Measurements from ENCODE around the gene CALN1. TPM values are rescaled to one million over a fixed set of nuclear protein-coding genes. Genes with fewer than 3 reads are reported as not detected.

CALN1 gene
- polyA plus RNA-seq, 3 donors: under 0.01 TPM; not detected in 2

GRCh38 chr7:72334698-72335097, 77.4 kb downstream of the CALN1 start:
- Histone ChIP-seq H3K9me3 (replicated peaks in 1 of 2; ENCODE audit: control insufficient read depth in 1 of 2, insufficient read depth in 1 of 2, low read length in 2 of 2) (peaks cover 0 to 9% of the 10 kb centered on the region in 2 donors), H3K36me3 (replicated peaks in 1 of 2; ENCODE audit: control insufficient read depth in 1 of 2, insufficient read depth in 2 of 2, low read length in 2 of 2) (no peaks in the 10 kb centered on the region), H3K27ac (ENCODE audit: low read depth in 1 of 2, low read length in 2 of 2) (no peak overlapping the region), H3K79me2 (ENCODE audit: insufficient read depth, low read length) (no peaks in the 10 kb centered on the region), H3K9ac (ENCODE audit: insufficient read depth, low read length, poor library complexity, severe bottlenecking) (no peak overlapping the region), H3K4me3 (replicated peaks in 1 of 3; ENCODE audit: low read depth in 2 of 3, low read length in 3 of 3) (no peak overlapping the region), H3K27me3 (ENCODE audit: control insufficient read depth in 2 of 2, insufficient read depth in 2 of 2, low read length in 2 of 2) (peaks cover 31 to 46% of the 10 kb centered on the region in 2 donors), H4K20me1 (ENCODE audit: insufficient read depth, low read length) (no peaks in the 10 kb centered on the region), H3K4me1 (ENCODE audit: control insufficient read depth in 1 of 2, insufficient read depth in 2 of 2, low read length in 2 of 2) (peaks cover 0 to 18% of the 10 kb centered on the region in 2 donors), H3K4me2 (replicated peaks; ENCODE audit: extremely low read depth, low read length, poor library complexity, severe bottlenecking) (no peak overlapping the region), H2AFZ (ENCODE audit: insufficient read depth, low read depth, low read length, poor library complexity, severe bottlenecking) (no peak overlapping the region)
- intact Hi-C loops (cut with micrococcal nuclease): no loop called here
- no peak overlapping the region for H3K27ac Mint-ChIP-seq
- peak overlapping the region in 1 of 2 donors; percentile 74 for H3K4me3 Mint-ChIP-seq
- H3K27me3 Mint-ChIP-seq (ENCODE audit: low read depth in 3 of 3): peaks cover 44 to 50% (median 48%) of the 10 kb centered on the region in 3 donors
- peaks cover 4% of the 10 kb centered on the region for H3K4me1 Mint-ChIP-seq
- no peaks in the 10 kb centered on the region for H3K36me3 Mint-ChIP-seq
- 40% methylated on average over 2 of the region's 5 CpGs for WGBS (ENCODE audit: insufficient coverage)
- peaks cover 2 to 12% (median 4%) of the 10 kb centered on the region in 7 donors for H3K9me3 Mint-ChIP-seq
- DNase-seq: no peak
- TF ChIP-seq, protein P1, sequence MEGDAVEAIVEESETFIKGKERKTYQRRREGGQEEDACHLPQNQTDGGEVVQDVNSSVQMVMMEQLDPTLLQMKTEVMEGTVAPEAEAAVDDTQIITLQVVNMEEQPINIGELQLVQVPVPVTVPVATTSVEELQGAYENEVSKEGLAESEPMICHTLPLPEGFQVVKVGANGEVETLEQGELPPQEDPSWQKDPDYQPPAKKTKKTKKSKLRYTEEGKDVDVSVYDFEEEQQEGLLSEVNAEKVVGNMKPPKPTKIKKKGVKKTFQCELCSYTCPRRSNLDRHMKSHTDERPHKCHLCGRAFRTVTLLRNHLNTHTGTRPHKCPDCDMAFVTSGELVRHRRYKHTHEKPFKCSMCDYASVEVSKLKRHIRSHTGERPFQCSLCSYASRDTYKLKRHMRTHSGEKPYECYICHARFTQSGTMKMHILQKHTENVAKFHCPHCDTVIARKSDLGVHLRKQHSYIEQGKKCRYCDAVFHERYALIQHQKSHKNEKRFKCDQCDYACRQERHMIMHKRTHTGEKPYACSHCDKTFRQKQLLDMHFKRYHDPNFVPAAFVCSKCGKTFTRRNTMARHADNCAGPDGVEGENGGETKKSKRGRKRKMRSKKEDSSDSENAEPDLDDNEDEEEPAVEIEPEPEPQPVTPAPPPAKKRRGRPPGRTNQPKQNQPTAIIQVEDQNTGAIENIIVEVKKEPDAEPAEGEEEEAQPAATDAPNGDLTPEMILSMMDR (IDR thresholded peaks at IDR 0.05): no peak

DNA sequence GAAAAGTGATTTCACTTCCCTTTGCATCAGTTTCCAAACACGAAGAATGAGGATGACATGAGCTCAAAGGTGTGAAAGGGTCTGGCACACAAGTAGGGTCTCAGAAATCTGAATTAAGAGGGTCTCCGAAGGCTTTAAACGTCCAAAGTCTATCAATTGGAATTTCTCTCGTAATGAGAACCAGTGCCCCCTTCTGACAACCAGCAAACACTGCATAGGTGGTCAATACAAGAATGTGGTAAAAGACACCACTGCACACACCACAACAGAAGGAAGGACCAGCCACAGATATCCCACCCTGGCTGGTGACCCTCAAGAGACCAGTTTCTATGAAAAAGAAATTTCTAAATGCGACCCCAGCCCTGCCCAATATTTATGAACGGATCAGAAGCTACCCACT, 78.1 kb downstream of the CALN1 start:
- Histone ChIP-seq H4K20me1 (ENCODE audit: insufficient read depth, low read length) (no peaks in the 10 kb centered on the region), H3K4me3 (replicated peaks in 1 of 3; ENCODE audit: low read depth in 2 of 3, low read length in 3 of 3) (no peak overlapping the region), H3K9me3 (replicated peaks in 1 of 2; ENCODE audit: control insufficient read depth in 1 of 2, insufficient read depth in 1 of 2, low read length in 2 of 2) (peaks cover 0 to 9% of the 10 kb centered on the region in 2 donors), H3K27me3 (ENCODE audit: control insufficient read depth in 2 of 2, insufficient read depth in 2 of 2, low read length in 2 of 2) (peaks cover 31 to 46% of the 10 kb centered on the region in 2 donors), H3K4me2 (replicated peaks; ENCODE audit: extremely low read depth, low read length, poor library complexity, severe bottlenecking) (no peak overlapping the region), H2AFZ (ENCODE audit: insufficient read depth, low read depth, low read length, poor library complexity, severe bottlenecking) (no peak overlapping the region), H3K36me3 (replicated peaks in 1 of 2; ENCODE audit: control insufficient read depth in 1 of 2, insufficient read depth in 2 of 2, low read length in 2 of 2) (no peaks in the 10 kb centered on the region), H3K4me1 (ENCODE audit: control insufficient read depth in 1 of 2, insufficient read depth in 2 of 2, low read length in 2 of 2) (peaks cover 0 to 18% of the 10 kb centered on the region in 2 donors), H3K27ac (ENCODE audit: low read depth in 1 of 2, low read length in 2 of 2) (no peak overlapping the region), H3K9ac (ENCODE audit: insufficient read depth, low read length, poor library complexity, severe bottlenecking) (no peak overlapping the region), H3K79me2 (ENCODE audit: insufficient read depth, low read length) (no peaks in the 10 kb centered on the region)
- H3K4me3 Mint-ChIP-seq: no peak overlapping the region
- no peaks in the 10 kb centered on the region for H3K36me3 Mint-ChIP-seq
- DNase-seq: no peak
- WGBS (ENCODE audit: insufficient coverage): 14% methylated on average over 3 of the region's 6 CpGs
- H3K4me1 Mint-ChIP-seq: peaks cover 4% of the 10 kb centered on the region
- TF ChIP-seq, protein P1 (IDR thresholded peaks at IDR 0.05): peak; percentile 41
- no peak overlapping the region for H3K27ac Mint-ChIP-seq
- peaks cover 0 to 9% (median 2%) of the 10 kb centered on the region in 7 donors for H3K9me3 Mint-ChIP-seq
- intact Hi-C loops (cut with micrococcal nuclease): no loop called here
- H3K27me3 Mint-ChIP-seq (ENCODE audit: low read depth in 3 of 3): peaks cover 41 to 50% (median 44%) of the 10 kb centered on the region in 3 donors

Measured in CD14-positive monocyte (primary cell).